ENCODE measurements around the gene ZFAND3.

ZFAND3 gene

GRCh38 chr6:38004908-38005307 is 185.4 kb downstream of the ZFAND3 start:
- DNase-seq (ENCODE audit: low spot score): no peak

GRCh38 chr6:38011937-38012336 is 192.4 kb downstream of the ZFAND3 start:
- DNase-seq (ENCODE audit: low spot score): no peak

GRCh38 chr6:38012573-38012972 is 193.0 kb downstream of the ZFAND3 start:
- peak; percentile 33 for DNase-seq (ENCODE audit: low spot score)

- no peak for DNase-seq (ENCODE audit: low spot score)
Observed at GRCh38 chr6:38015341-38015740, 195.8 kb downstream of the ZFAND3 start.

DNA sequence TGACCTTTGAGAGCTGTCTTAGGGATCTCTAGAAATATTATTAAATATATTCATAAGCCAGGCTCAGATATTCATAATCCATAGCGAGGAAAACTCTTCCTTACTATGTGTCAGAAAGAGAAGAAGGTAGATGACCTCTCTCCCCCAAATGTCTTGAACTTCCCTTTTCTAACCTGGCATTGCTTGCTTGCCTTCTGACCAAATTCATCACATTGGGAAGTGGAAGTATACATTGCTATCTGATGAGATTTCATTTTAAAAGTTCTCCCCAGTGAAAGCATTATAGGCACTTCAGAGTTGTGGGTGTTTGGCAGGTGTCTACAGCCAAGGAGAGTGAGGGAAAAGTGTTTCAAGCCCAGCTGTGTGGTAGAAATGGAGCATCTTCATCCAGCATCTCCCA is 197.3 kb downstream of the ZFAND3 start:
- no peak for DNase-seq (ENCODE audit: low spot score)

DNA sequence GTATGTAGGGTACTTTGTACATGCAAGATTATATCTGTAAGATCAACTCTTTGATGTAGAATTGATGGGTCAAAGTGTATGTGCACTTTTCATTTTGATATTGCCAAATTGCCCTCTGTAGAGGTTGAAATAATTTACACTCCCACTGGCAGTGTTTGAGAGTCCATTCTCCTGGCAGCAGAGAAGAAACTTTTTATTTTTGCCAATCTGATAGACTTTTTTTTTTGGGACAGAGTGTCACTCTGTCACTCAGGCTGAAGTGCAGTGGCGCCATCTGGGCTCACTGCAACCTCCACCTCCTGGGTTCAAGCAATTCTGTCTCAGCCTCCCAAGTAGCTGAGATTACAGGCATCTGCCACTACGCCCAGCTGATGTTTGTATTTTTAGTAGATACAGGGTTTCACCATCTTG is 199.2 kb downstream of the ZFAND3 start:
- no peak for DNase-seq (ENCODE audit: low spot score)

- DNase-seq (ENCODE audit: low spot score): no peak
Observed at GRCh38 chr6:38020593-38020992, 201.1 kb downstream of the ZFAND3 start.

DNA sequence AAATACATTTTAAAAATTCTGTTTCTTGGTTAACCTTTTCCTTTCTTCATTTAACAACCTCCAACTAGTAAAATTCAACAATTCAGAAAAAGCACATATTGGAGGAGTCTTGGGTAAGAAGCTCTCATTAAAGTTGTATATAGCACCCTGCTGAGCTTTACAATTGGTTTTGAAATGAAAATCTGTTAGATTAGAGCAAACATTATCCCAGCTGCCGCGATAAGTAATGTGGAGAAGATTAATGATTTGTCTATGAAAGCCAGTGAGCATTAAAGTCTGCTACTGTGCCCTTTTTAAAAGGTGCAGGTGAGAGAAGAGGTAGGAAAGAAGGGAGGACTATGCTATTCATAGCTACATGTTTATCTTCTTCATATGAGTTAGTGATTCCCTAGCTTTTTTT is 201.5 kb downstream of the ZFAND3 start:
- no peak for DNase-seq (ENCODE audit: low spot score)

- no peak for DNase-seq (ENCODE audit: low spot score)
Observed at GRCh38 chr6:38021571-38021970, 202.0 kb downstream of the ZFAND3 start.

DNA sequence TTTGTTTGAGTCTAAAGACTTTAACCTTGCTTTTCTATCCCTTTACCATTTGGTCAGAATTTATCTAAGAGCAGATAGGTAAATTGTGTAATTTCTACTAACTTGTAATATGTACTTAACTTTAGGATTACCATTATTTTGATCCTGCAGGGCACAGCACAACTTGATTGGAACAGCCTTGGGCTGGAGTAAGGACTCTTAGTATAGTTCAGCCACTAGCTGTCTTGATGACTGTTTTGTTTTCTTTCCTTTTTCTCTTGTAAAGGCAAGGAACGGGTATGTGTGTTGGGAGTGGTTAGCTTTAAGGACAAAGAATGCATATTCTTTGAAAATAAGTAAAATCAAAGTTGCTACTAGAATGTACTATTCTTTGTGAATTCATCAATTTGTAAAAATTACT is 203.2 kb downstream of the ZFAND3 start:
- DNase-seq (ENCODE audit: low spot score): no peak

GRCh38 chr6:38024908-38025307 is 205.4 kb downstream of the ZFAND3 start:
- DNase-seq (ENCODE audit: low spot score): no peak

GRCh38 chr6:38025451-38025850 is 205.9 kb downstream of the ZFAND3 start:
- DNase-seq (ENCODE audit: low spot score): no peak

- no peak for DNase-seq (ENCODE audit: low spot score)
Observed at GRCh38 chr6:38027685-38028373, 208.3 kb downstream of the ZFAND3 start.

GRCh38 chr6:38030380-38030779 is 210.9 kb downstream of the ZFAND3 start:
- no peak for DNase-seq (ENCODE audit: low spot score)

DNA sequence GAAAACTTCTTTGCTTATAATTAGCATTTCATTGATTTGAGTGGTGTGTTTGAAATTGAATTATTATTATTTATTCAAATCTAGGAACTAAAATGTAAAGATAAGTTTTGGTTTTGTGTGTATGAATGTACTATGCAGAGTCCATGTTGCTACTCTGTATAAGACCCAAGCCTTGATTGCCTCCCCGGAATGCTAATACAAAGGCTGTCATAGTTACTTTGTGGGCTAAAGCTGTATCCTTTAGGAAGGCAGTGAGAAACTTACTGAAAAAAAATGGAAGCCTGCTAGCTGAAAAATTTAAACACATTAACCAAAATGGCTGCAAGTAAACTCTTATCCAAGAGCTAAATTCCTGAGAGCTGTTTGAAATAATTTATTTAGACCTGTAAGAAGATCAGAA is 213.3 kb downstream of the ZFAND3 start:
- DNase-seq (ENCODE audit: low spot score): no peak

GRCh38 chr6:38033442-38033982 is 214.0 kb downstream of the ZFAND3 start:
- DNase-seq (ENCODE audit: low spot score): no peak

- no peak for DNase-seq (ENCODE audit: low spot score)
Observed at GRCh38 chr6:38034274-38034914, 214.9 kb downstream of the ZFAND3 start.

GRCh38 chr6:38035478-38035877 is 216.0 kb downstream of the ZFAND3 start:
- DNase-seq (ENCODE audit: low spot score): no peak

DNA sequence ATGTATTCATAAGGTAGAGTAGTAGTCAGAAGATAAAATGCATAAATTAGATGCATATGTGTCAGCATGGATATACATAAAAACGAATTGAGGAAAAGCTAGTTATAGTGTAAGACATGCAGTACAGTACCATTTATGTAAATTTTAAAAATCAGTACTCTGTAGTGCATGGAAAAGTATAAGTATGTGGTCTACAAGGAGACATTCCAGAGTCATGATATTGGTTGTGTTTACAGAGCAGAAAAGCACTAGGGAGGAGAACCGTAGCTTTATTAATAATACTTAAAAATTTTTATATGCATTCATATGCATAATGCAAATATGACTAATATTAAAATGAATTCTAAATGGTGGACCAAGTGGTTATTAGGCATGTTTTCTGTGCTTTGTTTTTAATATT is 220.0 kb downstream of the ZFAND3 start:
- DNase-seq (ENCODE audit: low spot score): no peak

DNA sequence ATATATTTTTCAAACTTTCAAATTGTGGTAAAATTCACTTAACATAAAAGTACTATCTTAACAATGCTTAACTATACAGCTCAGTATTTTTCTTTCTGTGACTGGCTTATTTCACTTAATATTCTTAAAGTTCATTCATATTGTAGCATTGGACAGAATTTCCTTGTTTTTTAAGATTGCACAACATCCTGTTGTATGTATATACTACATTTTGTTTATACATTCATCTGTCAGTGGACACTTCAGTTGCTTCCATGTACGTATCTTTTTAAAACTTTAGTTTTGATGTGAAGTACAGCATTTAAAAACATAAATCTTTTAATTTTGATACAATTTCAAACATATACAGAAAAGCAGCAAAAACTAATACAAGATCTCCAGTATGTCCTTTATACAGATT is 220.7 kb downstream of the ZFAND3 start:
- DNase-seq (ENCODE audit: low spot score): no peak

DNA sequence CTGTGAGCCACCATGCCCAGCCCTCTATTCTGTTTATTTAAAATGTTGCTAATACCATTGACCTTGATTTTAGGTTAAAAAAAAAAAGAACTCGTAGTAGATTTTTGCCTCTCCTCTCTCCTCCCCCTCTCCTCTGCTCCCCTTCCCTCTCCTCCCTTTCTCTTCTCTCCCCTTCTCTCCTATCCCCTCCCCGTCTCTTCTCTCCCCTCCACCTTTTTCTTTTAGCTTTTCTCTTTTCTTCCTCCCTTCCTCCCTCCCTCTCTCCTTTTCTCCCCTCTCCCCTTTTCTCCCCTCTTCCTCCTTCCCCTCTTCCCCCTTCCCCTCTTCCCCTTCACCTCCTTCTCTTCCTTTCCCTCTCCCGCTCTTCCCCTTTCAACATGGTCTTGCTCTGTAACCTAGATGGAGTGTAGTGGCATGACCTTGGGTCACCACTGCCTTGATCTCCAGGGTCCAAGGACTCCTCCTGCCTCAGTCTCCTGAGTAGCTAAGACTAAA is 223.8 kb downstream of the ZFAND3 start:
- no peak for DNase-seq (ENCODE audit: low spot score)

- DNase-seq (ENCODE audit: low spot score): no peak
Observed at GRCh38 chr6:38045701-38046305, 226.3 kb downstream of the ZFAND3 start.

- DNase-seq (ENCODE audit: low spot score): no peak
Observed at GRCh38 chr6:38047562-38047961, 228.0 kb downstream of the ZFAND3 start.

All from HuH-7 (cell line).